ENCODE measurements around the gene LIPG. TPM values are rescaled to one million over a fixed set of nuclear protein-coding genes. Genes with fewer than 3 reads are reported as not detected.
A peak's percentile ranks its signal among the peaks of the same experiment; 100 is the strongest.
"Not testable (repeated sequence)": the region's sequence is repeated elsewhere in the genome, so short reads cannot be mapped to it uniquely, and the experiment has no call there.

LIPG gene
- total RNA-seq, result not detected
- not detected for polyA plus RNA-seq

DNA sequence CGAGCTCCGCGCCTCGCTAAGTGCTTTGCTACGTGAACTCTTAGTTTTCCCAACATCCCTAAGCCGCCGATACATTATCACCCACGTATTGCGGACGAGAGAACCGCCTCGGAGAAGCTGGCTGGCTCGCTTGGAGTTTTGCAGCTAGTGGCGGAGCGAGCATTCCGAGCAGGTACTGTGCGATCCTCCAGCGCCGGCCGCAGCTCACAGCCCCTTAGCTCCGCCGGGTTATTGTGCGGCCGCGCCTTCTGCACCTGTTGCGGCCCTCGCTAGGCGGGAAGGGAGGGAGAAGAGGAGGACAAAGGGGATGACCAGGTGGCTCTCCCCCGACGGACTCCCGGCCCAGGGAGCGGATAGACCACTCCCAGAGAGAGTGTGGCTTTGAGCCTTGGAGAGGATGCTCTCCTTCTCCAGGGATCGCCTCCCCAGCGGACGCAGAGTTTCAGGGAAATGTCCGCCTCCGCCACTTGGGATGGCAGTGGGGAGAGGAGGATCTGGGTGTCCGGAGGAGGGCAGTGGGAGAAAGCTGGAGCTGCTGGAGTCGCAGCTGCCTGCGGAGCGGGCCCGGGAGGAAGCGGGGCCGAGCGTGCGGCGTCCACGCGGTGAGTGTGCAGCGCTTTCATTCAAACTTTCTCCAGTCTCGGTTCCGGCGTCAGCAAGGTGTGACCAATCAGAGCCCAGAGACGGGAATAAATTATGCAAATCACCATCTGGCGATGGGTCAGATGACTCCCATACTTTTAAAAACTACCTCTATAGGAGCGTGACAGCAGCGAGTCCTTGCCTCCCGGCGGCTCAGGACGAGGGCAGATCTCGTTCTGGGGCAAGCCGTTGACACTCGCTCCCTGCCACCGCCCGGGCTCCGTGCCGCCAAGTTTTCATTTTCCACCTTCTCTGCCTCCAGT, at the start of gene LIPG:
Gene LIPG (plus strand): TSS at position 769 of the 905 bp plus-strand sequence. CDS start 252 bp downstream, outside the sequence.
- H3K27ac ChIP-seq (ENCODE audit: insufficient read depth, low read length, poor library complexity, severe bottlenecking), result no peak within 1 kb of the TSS
- peaks cover 41% of the 10 kb centered on the region for H3K27me3 ChIP-seq (ENCODE audit: control insufficient read depth, insufficient read depth, low read length)
- H3K36me3 ChIP-seq (ENCODE audit: control insufficient read depth, insufficient read depth, low read length), result no peaks in the 10 kb centered on the region
- ATAC-seq (ENCODE audit: low read depth in 2 of 2) (peak; percentile 39 to 41), DNase-seq (peak in 1 of 3 donors; percentile 60)
- Mint-ChIP-seq H3K27me3 (peaks cover 67% of the 10 kb centered on the region), H3K4me1 (peaks cover 0 to 28% (median 2%) of the 10 kb centered on the region in 4 donors), H3K36me3 (no peaks in the 10 kb centered on the region), H3K27ac (no peak within 1 kb of the TSS), H3K9me3 (peaks cover 0 to 2% (median 0%) of the 10 kb centered on the region in 7 donors), H3K4me3 (peak within 1 kb of the TSS in 3 of 4 donors; percentile 72 to 80 (median 77))
- H3K9me3 ChIP-seq (ENCODE audit: control insufficient read depth in 2 of 2, low read length in 2 of 2), result no peaks in the 10 kb centered on the region
- H3K4me1 ChIP-seq (ENCODE audit: control insufficient read depth, insufficient read depth, low read length, poor library complexity, severe bottlenecking), result peaks cover 12% of the 10 kb centered on the region
- peak within 1 kb of the TSS; percentile 19 for H3K4me3 ChIP-seq (ENCODE audit: low read depth, low read length)

- not testable (repeated sequence) for H3K36me3 ChIP-seq (ENCODE audit: control insufficient read depth, insufficient read depth, low read length); H3K27me3 Mint-ChIP-seq; H3K4me3 Mint-ChIP-seq; H3K4me1 Mint-ChIP-seq; H3K9me3 ChIP-seq (ENCODE audit: control insufficient read depth in 2 of 2, low read length in 2 of 2); H3K27ac ChIP-seq (ENCODE audit: insufficient read depth, low read length, poor library complexity, severe bottlenecking); H3K4me3 ChIP-seq (ENCODE audit: low read depth, low read length); H3K9me3 Mint-ChIP-seq; H3K4me1 ChIP-seq (ENCODE audit: control insufficient read depth, insufficient read depth, low read length, poor library complexity, severe bottlenecking); H3K36me3 Mint-ChIP-seq; H3K27me3 ChIP-seq (ENCODE audit: control insufficient read depth, insufficient read depth, low read length); ATAC-seq (ENCODE audit: low read depth in 2 of 2); DNase-seq
- peak overlapping the region in 1 of 3 donors; percentile 20 for H3K27ac Mint-ChIP-seq
These were observed 49.0 kb upstream of the LIPG start for GRCh38 chr18:49512876-49513275.

DNA sequence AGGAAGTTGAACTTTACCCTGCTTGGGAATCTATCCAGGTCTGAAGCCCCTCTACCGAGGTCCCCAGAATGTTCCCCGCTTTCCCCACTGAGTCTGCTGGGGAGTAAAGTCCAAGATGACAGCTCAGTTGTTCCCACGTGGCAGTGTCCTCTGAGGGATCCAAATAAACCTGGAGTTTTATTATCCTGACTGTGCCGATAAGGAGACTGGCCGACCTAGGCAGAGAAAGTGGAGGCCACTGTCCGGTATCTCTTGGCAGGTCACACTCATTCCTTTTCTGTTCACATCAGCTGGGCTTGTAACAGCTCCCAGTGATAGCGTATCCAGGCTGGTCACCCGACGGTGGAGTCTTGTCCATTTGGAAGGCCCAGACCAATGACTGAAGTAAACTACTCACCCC, 47.3 kb upstream of the LIPG start:
- Histone ChIP-seq H3K4me1 (ENCODE audit: control insufficient read depth, insufficient read depth, low read length, poor library complexity, severe bottlenecking) (no peaks in the 10 kb centered on the region), H3K27ac (ENCODE audit: insufficient read depth, low read length, poor library complexity, severe bottlenecking) (no peak overlapping the region), H3K4me3 (ENCODE audit: low read depth, low read length) (no peak overlapping the region), H3K9me3 (ENCODE audit: control insufficient read depth in 2 of 2, low read length in 2 of 2) (no peaks in the 10 kb centered on the region), H3K27me3 (ENCODE audit: control insufficient read depth, insufficient read depth, low read length) (no peaks in the 10 kb centered on the region), H3K36me3 (ENCODE audit: control insufficient read depth, insufficient read depth, low read length) (no peaks in the 10 kb centered on the region)
- ATAC-seq (ENCODE audit: low read depth in 2 of 2), result no peak
- H3K4me1 Mint-ChIP-seq, result peaks cover 0 to 6% (median 0%) of the 10 kb centered on the region in 4 donors
- no peaks in the 10 kb centered on the region for H3K36me3 Mint-ChIP-seq
- H3K27ac Mint-ChIP-seq, result no peak overlapping the region
- no peak for DNase-seq
- peaks cover 11% of the 10 kb centered on the region for H3K27me3 Mint-ChIP-seq
- no peaks in the 10 kb centered on the region for H3K9me3 Mint-ChIP-seq
- H3K4me3 Mint-ChIP-seq, result no peak overlapping the region

DNA sequence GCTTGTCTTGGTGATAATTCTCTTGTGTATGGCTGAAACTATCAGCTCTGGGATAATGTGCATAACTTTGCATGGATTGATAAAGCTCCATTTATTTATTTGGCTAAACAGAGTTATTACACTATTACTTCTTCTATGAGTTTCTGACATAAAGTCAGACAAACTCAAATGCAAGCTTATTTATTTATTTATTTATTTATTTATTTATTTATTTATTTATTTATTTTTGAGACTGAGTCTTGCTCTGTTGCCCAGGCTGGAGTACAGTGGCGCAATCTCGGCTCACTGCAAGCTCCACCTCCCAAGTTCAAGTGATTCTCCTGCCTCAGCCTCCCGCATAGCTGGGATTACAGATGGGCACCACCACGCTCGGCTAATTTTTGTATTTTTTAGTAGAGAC, 46.9 kb upstream of the LIPG start:
- not testable (repeated sequence) for H3K36me3 Mint-ChIP-seq; H3K4me1 ChIP-seq (ENCODE audit: control insufficient read depth, insufficient read depth, low read length, poor library complexity, severe bottlenecking); ATAC-seq (ENCODE audit: low read depth in 2 of 2); H3K36me3 ChIP-seq (ENCODE audit: control insufficient read depth, insufficient read depth, low read length); H3K27me3 ChIP-seq (ENCODE audit: control insufficient read depth, insufficient read depth, low read length); H3K4me3 Mint-ChIP-seq; H3K4me1 Mint-ChIP-seq; H3K4me3 ChIP-seq (ENCODE audit: low read depth, low read length); H3K27ac Mint-ChIP-seq; DNase-seq; H3K9me3 ChIP-seq (ENCODE audit: control insufficient read depth in 2 of 2, low read length in 2 of 2); H3K9me3 Mint-ChIP-seq; H3K27ac ChIP-seq (ENCODE audit: insufficient read depth, low read length, poor library complexity, severe bottlenecking)
- H3K27me3 Mint-ChIP-seq, result peaks cover 11% of the 10 kb centered on the region

DNA sequence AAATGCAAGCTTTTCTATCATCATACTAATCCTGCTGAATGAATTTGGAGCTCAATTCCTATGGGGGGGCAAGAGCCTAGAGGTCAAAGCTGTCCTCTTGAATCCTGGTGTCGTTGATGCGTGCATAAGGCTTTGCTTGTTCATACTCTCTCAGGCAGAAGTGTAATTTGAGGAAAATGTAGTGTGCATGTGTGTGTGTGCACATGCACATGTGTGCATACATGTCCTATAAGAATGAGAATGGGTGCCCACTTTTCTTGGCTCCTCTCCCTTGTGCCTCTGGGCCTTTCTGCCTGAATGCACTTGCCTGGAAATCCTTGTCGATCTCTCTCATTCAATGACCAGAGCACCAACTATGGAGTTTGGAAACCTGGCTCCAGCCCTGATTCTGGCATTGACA, 46.3 kb upstream of the LIPG start:
- Mint-ChIP-seq H3K4me1 (peaks cover 0 to 6% (median 0%) of the 10 kb centered on the region in 4 donors), H3K4me3 (no peak overlapping the region), H3K9me3 (no peaks in the 10 kb centered on the region), H3K27me3 (peaks cover 11% of the 10 kb centered on the region), H3K27ac (no peak overlapping the region), H3K36me3 (no peaks in the 10 kb centered on the region)
- ATAC-seq (ENCODE audit: low read depth in 2 of 2) (no peak), DNase-seq (no peak)
- Histone ChIP-seq H3K27ac (ENCODE audit: insufficient read depth, low read length, poor library complexity, severe bottlenecking) (no peak overlapping the region), H3K4me1 (ENCODE audit: control insufficient read depth, insufficient read depth, low read length, poor library complexity, severe bottlenecking) (no peaks in the 10 kb centered on the region), H3K4me3 (ENCODE audit: low read depth, low read length) (no peak overlapping the region), H3K27me3 (ENCODE audit: control insufficient read depth, insufficient read depth, low read length) (no peaks in the 10 kb centered on the region), H3K36me3 (ENCODE audit: control insufficient read depth, insufficient read depth, low read length) (no peaks in the 10 kb centered on the region), H3K9me3 (ENCODE audit: control insufficient read depth in 2 of 2, low read length in 2 of 2) (no peaks in the 10 kb centered on the region)

- H3K4me3 ChIP-seq (ENCODE audit: low read depth, low read length), result no peak overlapping the region
- Mint-ChIP-seq H3K4me3 (no peak overlapping the region), H3K9me3 (no peaks in the 10 kb centered on the region), H3K27me3 (peaks cover 11% of the 10 kb centered on the region), H3K36me3 (no peaks in the 10 kb centered on the region), H3K27ac (no peak overlapping the region), H3K4me1 (peaks cover 0 to 6% (median 0%) of the 10 kb centered on the region in 4 donors)
- H3K36me3 ChIP-seq (ENCODE audit: control insufficient read depth, insufficient read depth, low read length), result no peaks in the 10 kb centered on the region
- no peak for DNase-seq
- no peak overlapping the region for H3K27ac ChIP-seq (ENCODE audit: insufficient read depth, low read length, poor library complexity, severe bottlenecking)
- no peaks in the 10 kb centered on the region for H3K27me3 ChIP-seq (ENCODE audit: control insufficient read depth, insufficient read depth, low read length)
- no peak for ATAC-seq (ENCODE audit: low read depth in 2 of 2)
- H3K9me3 ChIP-seq (ENCODE audit: control insufficient read depth in 2 of 2, low read length in 2 of 2), result no peaks in the 10 kb centered on the region
- no peaks in the 10 kb centered on the region for H3K4me1 ChIP-seq (ENCODE audit: control insufficient read depth, insufficient read depth, low read length, poor library complexity, severe bottlenecking)
These were observed 44.4 kb upstream of the LIPG start for GRCh38 chr18:49517483-49517882.

DNA sequence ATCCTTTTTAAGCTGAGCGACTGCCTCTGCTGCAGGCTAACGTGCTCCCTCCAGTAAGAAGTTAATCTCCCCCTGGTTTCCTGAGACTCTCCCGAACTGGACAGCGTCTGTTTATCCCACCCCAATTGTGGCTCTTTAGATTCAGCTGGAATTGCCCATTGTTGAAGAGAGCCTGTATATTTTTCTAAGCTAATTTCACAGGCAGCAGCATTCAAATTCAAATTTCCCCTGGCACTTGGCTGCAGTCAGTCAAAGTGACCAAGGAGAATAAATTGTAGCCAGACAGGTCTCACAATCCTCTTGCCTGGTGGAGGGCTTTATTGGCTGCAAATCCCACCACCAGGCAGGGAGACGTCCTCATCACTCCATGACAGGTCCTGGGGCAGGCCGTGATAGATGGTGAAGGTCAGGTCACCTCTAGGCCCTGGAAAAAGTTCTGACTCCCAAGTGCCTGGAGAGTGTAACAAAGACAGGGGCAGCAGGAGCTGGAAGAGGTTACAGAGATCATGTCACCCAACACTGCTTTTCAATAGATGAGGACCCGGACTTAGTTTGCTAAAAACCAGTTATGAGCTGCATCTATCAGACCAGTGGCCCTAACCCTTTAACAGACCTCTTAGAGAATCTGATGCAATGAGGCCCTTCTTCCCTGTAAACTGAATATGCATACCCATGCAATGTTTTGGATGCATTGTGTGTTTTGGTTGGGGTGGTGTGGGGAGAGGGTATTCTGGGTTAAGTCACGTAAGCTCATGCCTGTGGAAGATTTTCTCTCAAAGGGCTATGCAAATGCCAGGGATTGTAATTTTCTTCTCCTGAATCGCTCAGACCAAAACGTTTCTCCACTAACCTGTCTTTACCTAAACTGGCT, 42.5 kb upstream of the LIPG start:
- DNase-seq (no peak), ATAC-seq (ENCODE audit: low read depth in 2 of 2) (no peak)
- Histone ChIP-seq H3K27ac (ENCODE audit: insufficient read depth, low read length, poor library complexity, severe bottlenecking) (no peak overlapping the region), H3K27me3 (ENCODE audit: control insufficient read depth, insufficient read depth, low read length) (no peaks in the 10 kb centered on the region), H3K36me3 (ENCODE audit: control insufficient read depth, insufficient read depth, low read length) (no peaks in the 10 kb centered on the region), H3K4me3 (ENCODE audit: low read depth, low read length) (no peak overlapping the region), H3K4me1 (ENCODE audit: control insufficient read depth, insufficient read depth, low read length, poor library complexity, severe bottlenecking) (no peaks in the 10 kb centered on the region), H3K9me3 (ENCODE audit: control insufficient read depth in 2 of 2, low read length in 2 of 2) (no peaks in the 10 kb centered on the region)
- no peak overlapping the region for H3K27ac Mint-ChIP-seq
- peaks cover 11% of the 10 kb centered on the region for H3K27me3 Mint-ChIP-seq
- no peak overlapping the region for H3K4me3 Mint-ChIP-seq
- H3K9me3 Mint-ChIP-seq, result no peaks in the 10 kb centered on the region
- peaks cover 0 to 6% (median 0%) of the 10 kb centered on the region in 4 donors for H3K4me1 Mint-ChIP-seq
- no peaks in the 10 kb centered on the region for H3K36me3 Mint-ChIP-seq
